ENCODE measurements around the gene GGCX.

- TF ChIP-seq NFRKB (IDR thresholded peaks at IDR 0.05) (no peak), BHLHE40 (IDR thresholded peaks at IDR 0.05; ENCODE audit: borderline replicate concordance) (no peak), FOXM1 (IDR thresholded peaks at IDR 0.05; ENCODE audit: borderline replicate concordance) (no peak), LEF1 (IDR thresholded peaks at IDR 0.05; ENCODE audit: borderline replicate concordance) (no peak), FOXK2 (IDR thresholded peaks at IDR 0.05) (no peak), SP1 (IDR thresholded peaks at IDR 0.05) (no peak)
Observed at GRCh38 chr2:85606116-85606455, 44.8 kb upstream of the GGCX start.

All from HEK293T (cell line).